LNCAP (cell line): ENCODE results near the gene CLSTN2.

Experiments
- CTCF ChIP-seq: fragments of 450-650 bp; IDR thresholded peaks from 2 replicates; pipeline ENCODE4 v1.5.1; 2017; ENCODE audit warnings: mild to moderate bottlenecking

Gene CLSTN2

GRCh38 chr3:140344082-140344454 is 409.1 kb downstream of the CLSTN2 start:
- no peak for TF ChIP-seq CTCF

- no peak for TF ChIP-seq CTCF
These were observed 409.7 kb downstream of the CLSTN2 start for GRCh38 chr3:140344601-140345205.

GRCh38 chr3:140347151-140347550 is 412.2 kb downstream of the CLSTN2 start:
- no peak for TF ChIP-seq CTCF

- no peak for TF ChIP-seq CTCF
These were observed 415.0 kb downstream of the CLSTN2 start for GRCh38 chr3:140349938-140350337.

- no peak for TF ChIP-seq CTCF
These were observed 416.5 kb downstream of the CLSTN2 start for GRCh38 chr3:140351466-140351865.

GRCh38 chr3:140355481-140355880 is 420.5 kb downstream of the CLSTN2 start:
- no peak for TF ChIP-seq CTCF

- no peak for TF ChIP-seq CTCF
These were observed 423.7 kb downstream of the CLSTN2 start for GRCh38 chr3:140358686-140359085.
